Esophagus squamous epithelium (tissue), 4 donors: ENCODE results near the gene OR5B21.

Experiments
- POLR2A ChIP-seq, 4 donors: fragments of 450-650 bp; IDR thresholded peaks; one replicate each; pipeline ENCODE4 v1.6.1; 2017; ENCODE audit warnings: antibody characterized with exemption in 4 of 4, mild to moderate bottlenecking in 4 of 4, moderate library complexity in 3 of 4
- TF ChIP-seq, protein P1 (sequence below), 6 experiments: fragments of 450-650 bp in 4 of 6; fragments of 200-600 bp in 2 of 6; sonication (generic) in 2 of 6; IDR thresholded peaks; one replicate each; pipeline ENCODE4 v1.5.1; 2016 to 2019; ENCODE audit warnings: antibody characterized with exemption in 6 of 6, mild to moderate bottlenecking in 4 of 6, moderate library complexity in 4 of 6

DNA sequence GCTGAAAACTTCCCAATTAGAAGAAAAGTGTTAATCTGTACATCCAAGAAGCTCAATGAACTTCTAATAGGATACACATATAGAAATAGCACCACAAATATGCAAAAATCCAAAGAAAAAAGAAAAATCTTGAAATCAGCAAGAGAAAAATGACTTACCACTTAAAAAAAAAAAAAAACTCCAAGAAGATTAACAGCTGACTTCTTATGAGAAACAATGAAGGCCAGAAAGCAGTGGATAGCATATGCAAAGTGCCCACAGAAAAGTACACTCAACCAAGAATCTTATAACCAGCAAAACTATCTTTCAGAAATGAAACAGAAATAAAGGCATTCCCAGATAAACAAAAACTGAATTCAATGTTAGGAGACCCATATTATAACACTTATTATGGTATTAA, 36.0 kb downstream of the OR5B21 start:
- no peak for TF ChIP-seq POLR2A (IDR thresholded peaks at IDR 0.05)
- TF ChIP-seq, protein P1, sequence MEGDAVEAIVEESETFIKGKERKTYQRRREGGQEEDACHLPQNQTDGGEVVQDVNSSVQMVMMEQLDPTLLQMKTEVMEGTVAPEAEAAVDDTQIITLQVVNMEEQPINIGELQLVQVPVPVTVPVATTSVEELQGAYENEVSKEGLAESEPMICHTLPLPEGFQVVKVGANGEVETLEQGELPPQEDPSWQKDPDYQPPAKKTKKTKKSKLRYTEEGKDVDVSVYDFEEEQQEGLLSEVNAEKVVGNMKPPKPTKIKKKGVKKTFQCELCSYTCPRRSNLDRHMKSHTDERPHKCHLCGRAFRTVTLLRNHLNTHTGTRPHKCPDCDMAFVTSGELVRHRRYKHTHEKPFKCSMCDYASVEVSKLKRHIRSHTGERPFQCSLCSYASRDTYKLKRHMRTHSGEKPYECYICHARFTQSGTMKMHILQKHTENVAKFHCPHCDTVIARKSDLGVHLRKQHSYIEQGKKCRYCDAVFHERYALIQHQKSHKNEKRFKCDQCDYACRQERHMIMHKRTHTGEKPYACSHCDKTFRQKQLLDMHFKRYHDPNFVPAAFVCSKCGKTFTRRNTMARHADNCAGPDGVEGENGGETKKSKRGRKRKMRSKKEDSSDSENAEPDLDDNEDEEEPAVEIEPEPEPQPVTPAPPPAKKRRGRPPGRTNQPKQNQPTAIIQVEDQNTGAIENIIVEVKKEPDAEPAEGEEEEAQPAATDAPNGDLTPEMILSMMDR (IDR thresholded peaks at IDR 0.05): no peak
